Mesenchymal stem cell (in vitro differentiated cells and primary cell): Measurements from ENCODE around the gene TAF4.
A peak's percentile ranks its signal among the peaks of the same experiment; 100 is the strongest.

Experiments
- DNase-seq: peaks from one replicate; pipeline ENCODE4 v3.0.0-alpha.2; 2013
- H2AFZ ChIP-seq: one replicate; pipeline ENCODE4 v1.6.1; 2013; ENCODE audit warnings: low read depth, mild to moderate bottlenecking, control low read depth, inconsistent platforms, low read length, moderate library complexity
- H2AK5ac ChIP-seq: 2 replicates; pipeline ENCODE4 v1.6.1; 2013; ENCODE audit warnings: low read length, moderate library complexity, mild to moderate bottlenecking, inconsistent platforms; ENCODE audit not compliant: severe bottlenecking
- H2BK120ac ChIP-seq: one replicate; pipeline ENCODE4 v1.6.1; 2013; ENCODE audit warnings: low read depth, mild to moderate bottlenecking, inconsistent platforms, low read length, moderate library complexity
- H2BK12ac ChIP-seq, 2 experiments: one replicate each; pipeline ENCODE4 v1.6.1; 2013; ENCODE audit warnings: inconsistent platforms in 2 of 2, low read length in 2 of 2, mild to moderate bottlenecking in 2 of 2, moderate library complexity in 2 of 2, control low read depth in 1 of 2
- H2BK15ac ChIP-seq: one replicate; pipeline ENCODE4 v1.6.1; 2013; ENCODE audit warnings: mild to moderate bottlenecking, low read depth, inconsistent platforms; ENCODE audit not compliant: poor library complexity, severe bottlenecking
- H2BK5ac ChIP-seq: 2 replicates; pipeline ENCODE4 v1.6.1; 2013; ENCODE audit warnings: low read depth, mild to moderate bottlenecking, low read length, control low read depth, inconsistent platforms; ENCODE audit not compliant: poor library complexity, severe bottlenecking
- H3K14ac ChIP-seq, 2 experiments: one replicate each; pipeline ENCODE4 v1.6.1; 2013; ENCODE audit warnings: inconsistent platforms in 2 of 2, low read length in 2 of 2, control low read depth in 1 of 2, mild to moderate bottlenecking in 1 of 2, moderate library complexity in 1 of 2
- H3K18ac ChIP-seq, 2 experiments: one replicate each; pipeline ENCODE4 v1.6.1; 2013; ENCODE audit warnings: inconsistent platforms in 2 of 2, low read length in 2 of 2, control low read depth in 1 of 2, low read depth in 1 of 2, mild to moderate bottlenecking in 1 of 2
- H3K23ac ChIP-seq, 2 experiments: one replicate each; pipeline ENCODE4 v1.6.1; 2013; ENCODE audit warnings: inconsistent platforms in 2 of 2, low read length in 2 of 2, mild to moderate bottlenecking in 2 of 2, moderate library complexity in 2 of 2, control low read depth in 1 of 2
- H3K27ac ChIP-seq: 2 replicates; pipeline ENCODE4 v1.5.1; 2013; ENCODE audit warnings: mild to moderate bottlenecking, moderate library complexity, low read length, control low read depth, inconsistent platforms; ENCODE audit not compliant: poor library complexity, severe bottlenecking
- H3K27me3 ChIP-seq, 2 experiments: 2 replicates each; pipeline versions ENCODE4 v1.6.1 to v1.7.0; 2013; ENCODE audit warnings: low read length in 2 of 2, mild to moderate bottlenecking in 2 of 2, moderate library complexity in 2 of 2, control low read depth in 1 of 2, inconsistent platforms in 1 of 2; ENCODE audit not compliant: control insufficient read depth in 1 of 2, insufficient read depth in 1 of 2
- H3K36me3 ChIP-seq, 2 experiments: 2 replicates each; pipeline versions ENCODE4 v1.6.1 to v1.7.0; 2013; ENCODE audit warnings: low read length in 2 of 2, control low read depth in 1 of 2, inconsistent platforms in 1 of 2, low read depth in 1 of 2, mild to moderate bottlenecking in 1 of 2; ENCODE audit not compliant: insufficient read depth in 2 of 2, control insufficient read depth in 1 of 2
- H3K4ac ChIP-seq, 2 experiments: one replicate each; pipeline ENCODE4 v1.6.1; 2013; ENCODE audit warnings: inconsistent platforms in 2 of 2, low read length in 2 of 2, mild to moderate bottlenecking in 2 of 2, moderate library complexity in 2 of 2, control low read depth in 1 of 2, low read depth in 1 of 2
- H3K4me1 ChIP-seq: 2 replicates; pipeline ENCODE4 v1.6.1; 2013; ENCODE audit warnings: low read depth, low read length, control low read depth; ENCODE audit not compliant: control insufficient read depth, insufficient read depth
- H3K4me2 ChIP-seq: 2 replicates; pipeline ENCODE4 v1.6.1; 2013; ENCODE audit warnings: low read length, mild to moderate bottlenecking, inconsistent platforms; ENCODE audit not compliant: poor library complexity, severe bottlenecking
- H3K4me3 ChIP-seq, 2 experiments: 2 replicates each; pipeline versions ENCODE4 v1.5.1 to v1.7.0; 2013; ENCODE audit warnings: low read length in 2 of 2, mild to moderate bottlenecking in 2 of 2, control low read depth in 1 of 2, low read depth in 1 of 2; ENCODE audit not compliant: insufficient read depth in 1 of 2
- H3K79me1 ChIP-seq: replicated peaks from 2 replicates; pipeline ENCODE4 v1.6.1; 2013; ENCODE audit warnings: mild to moderate bottlenecking, control low read depth, low read length, inconsistent platforms; ENCODE audit not compliant: poor library complexity, severe bottlenecking
- H3K9ac ChIP-seq: 2 replicates; pipeline ENCODE4 v1.7.0; 2013; ENCODE audit warnings: mild to moderate bottlenecking, low read length, moderate library complexity
- H3K9me3 ChIP-seq: 2 replicates; pipeline ENCODE4 v1.7.0; 2013; ENCODE audit warnings: mild to moderate bottlenecking, low read length; ENCODE audit not compliant: control insufficient read depth
- H4K8ac ChIP-seq: one replicate; pipeline ENCODE4 v1.6.1; 2013; ENCODE audit warnings: inconsistent platforms, mild to moderate bottlenecking, low read length, moderate library complexity
- H4K91ac ChIP-seq: one replicate; pipeline ENCODE4 v1.6.1; 2013; ENCODE audit warnings: mild to moderate bottlenecking, low read length, inconsistent platforms
- WGBS: methylation state at CpG from one replicate; pipeline ENCODE4 v1.1.7; 2013; ENCODE audit warnings: mixed read lengths; 5-methylcytosine and 5-hydroxymethylcytosine counted together

Gene TAF4

GRCh38 chr20:62022575-62023139 is 43.0 kb downstream of the TAF4 start:
- 96% methylated on average over 14 of the region's 14 CpGs for WGBS
- DNase-seq: no peak
- Histone ChIP-seq H2AFZ (no peak overlapping the region), H3K9ac (no peak overlapping the region), H3K27ac (no peak overlapping the region), H3K4me3 (no peak overlapping the region), H2BK5ac (no peak overlapping the region), H4K91ac (no peak overlapping the region), H3K14ac (no peak overlapping the region), H4K8ac (no peak overlapping the region), H2AK5ac (no peak overlapping the region), H2BK120ac (no peak overlapping the region), H3K23ac (no peak overlapping the region), H3K4me2 (no peak overlapping the region), H3K4ac (no peak overlapping the region), H3K27me3 (no peaks in the 10 kb centered on the region), H3K4me1 (peaks cover 29% of the 10 kb centered on the region), H2BK12ac (no peak overlapping the region), H3K18ac (no peak overlapping the region), H3K36me3 (peaks cover 0 to 4% of the 10 kb centered on the region in 2 experiments), H3K79me1 (peaks cover 54% of the 10 kb centered on the region), H3K9me3 (no peaks in the 10 kb centered on the region), H2BK15ac (no peak overlapping the region)

- Histone ChIP-seq H3K18ac (no peak overlapping the region), H3K27ac (no peak overlapping the region), H3K9ac (peak overlapping the region; percentile 45), H3K4me2 (no peak overlapping the region), H2BK15ac (no peak overlapping the region), H4K91ac (no peak overlapping the region), H4K8ac (no peak overlapping the region), H3K36me3 (peaks cover 0 to 4% of the 10 kb centered on the region in 2 experiments), H2BK120ac (no peak overlapping the region), H2AFZ (no peak overlapping the region), H2AK5ac (no peak overlapping the region), H3K4ac (no peak overlapping the region), H3K23ac (no peak overlapping the region), H3K9me3 (no peaks in the 10 kb centered on the region), H2BK5ac (no peak overlapping the region), H3K79me1 (peaks cover 54% of the 10 kb centered on the region), H3K4me1 (peaks cover 25% of the 10 kb centered on the region), H3K4me3 (no peak overlapping the region), H3K27me3 (no peaks in the 10 kb centered on the region), H3K14ac (no peak overlapping the region), H2BK12ac (no peak overlapping the region)
- WGBS: 83% methylated on average over 19 of the region's 19 CpGs
- no peak for DNase-seq
These were observed 43.8 kb downstream of the TAF4 start for GRCh38 chr20:62021793-62022385.

GRCh38 chr20:62020935-62021701 is 44.6 kb downstream of the TAF4 start:
- Histone ChIP-seq H3K79me1 (peaks cover 53% of the 10 kb centered on the region), H2AK5ac (no peak overlapping the region), H3K9ac (peak overlapping the region; percentile 45), H3K4me3 (no peak overlapping the region), H3K4ac (no peak overlapping the region), H3K27ac (no peak overlapping the region), H3K4me1 (peaks cover 20% of the 10 kb centered on the region), H2AFZ (no peak overlapping the region), H2BK120ac (no peak overlapping the region), H3K27me3 (no peaks in the 10 kb centered on the region), H2BK5ac (no peak overlapping the region), H3K23ac (no peak overlapping the region), H3K4me2 (no peak overlapping the region), H4K91ac (no peak overlapping the region), H3K14ac (no peak overlapping the region), H2BK12ac (peak overlapping the region in 1 of 2 experiments; percentile 3), H3K36me3 (peaks cover 0 to 4% of the 10 kb centered on the region in 2 experiments), H3K18ac (no peak overlapping the region), H2BK15ac (no peak overlapping the region), H3K9me3 (no peaks in the 10 kb centered on the region), H4K8ac (peak overlapping the region; percentile 5)
- WGBS: 88% methylated on average over 21 of the region's 25 CpGs
- no peak for DNase-seq

- H3K36me3 ChIP-seq: peaks cover 0 to 4% of the 10 kb centered on the region in 2 experiments
- WGBS: 90% methylated on average over 17 of the region's 19 CpGs
- no peak overlapping the region for H3K23ac ChIP-seq
- no peak overlapping the region for H2AFZ ChIP-seq
- H3K4me1 ChIP-seq: peaks cover 17% of the 10 kb centered on the region
- H3K27ac ChIP-seq: no peak overlapping the region
- no peaks in the 10 kb centered on the region for H3K27me3 ChIP-seq
- H3K4me2 ChIP-seq: no peak overlapping the region
- no peaks in the 10 kb centered on the region for H3K9me3 ChIP-seq
- DNase-seq: no peak
- H3K4ac ChIP-seq: no peak overlapping the region
- no peak overlapping the region for H4K8ac ChIP-seq
- H3K9ac ChIP-seq: no peak overlapping the region
- no peak overlapping the region for H4K91ac ChIP-seq
- no peak overlapping the region for H3K18ac ChIP-seq
- no peak overlapping the region for H3K4me3 ChIP-seq
- no peak overlapping the region for H2BK12ac ChIP-seq
- no peak overlapping the region for H2AK5ac ChIP-seq
- no peak overlapping the region for H2BK120ac ChIP-seq
- no peak overlapping the region for H2BK5ac ChIP-seq
- no peak overlapping the region for H2BK15ac ChIP-seq
- H3K14ac ChIP-seq: no peak overlapping the region
- H3K79me1 ChIP-seq: peaks cover 52% of the 10 kb centered on the region
These were observed 45.7 kb downstream of the TAF4 start for GRCh38 chr20:62019881-62020492.
